ENCODE results near the gene CSNK2A2.

Gene CSNK2A2

GRCh38 chr16:58137581-58137980 lies 60.3 kb downstream of the CSNK2A2 start:
- no peak for DNase-seq

- DNase-seq, result peak; percentile 99
Observed at GRCh38 chr16:58129097-58129936, 68.6 kb downstream of the CSNK2A2 start, which contains the start of gene CFAP20. TSS of gene CFAP20 (minus strand) at chr16:58129381. CDS start at chr16:58129115, 266 bp downstream.

- no peak for DNase-seq
Observed at GRCh38 chr16:58128711-58129096, 69.2 kb downstream of the CSNK2A2 start.

GRCh38 chr16:58128181-58128631 lies 69.7 kb downstream of the CSNK2A2 start:
- no peak for DNase-seq

GRCh38 chr16:58127634-58128033 lies 70.3 kb downstream of the CSNK2A2 start:
- DNase-seq, result no peak

- DNase-seq, result peak; percentile 47
Observed at GRCh38 chr16:58127033-58127556, 70.8 kb downstream of the CSNK2A2 start.

- DNase-seq, result no peak
Observed at GRCh38 chr16:58126451-58126961, 71.4 kb downstream of the CSNK2A2 start.

GRCh38 chr16:58125781-58126335 lies 72.0 kb downstream of the CSNK2A2 start:
- no peak for DNase-seq

GRCh38 chr16:58125041-58125440 lies 72.9 kb downstream of the CSNK2A2 start:
- DNase-seq, result no peak

GRCh38 chr16:58124601-58124915 lies 73.3 kb downstream of the CSNK2A2 start:
- no peak for DNase-seq

GRCh38 chr16:58123896-58124600 lies 73.9 kb downstream of the CSNK2A2 start:
- DNase-seq, result peak; percentile 29

- no peak for DNase-seq
Observed at GRCh38 chr16:58121132-58121531, 76.8 kb downstream of the CSNK2A2 start.

- DNase-seq, result no peak
Observed at GRCh38 chr16:58120234-58120633, 77.7 kb downstream of the CSNK2A2 start.

- DNase-seq, result no peak
Observed at GRCh38 chr16:58119509-58119845, 78.4 kb downstream of the CSNK2A2 start.

GRCh38 chr16:58118801-58119508 lies 79.0 kb downstream of the CSNK2A2 start:
- DNase-seq, result no peak

GRCh38 chr16:58116529-58116928 lies 81.4 kb downstream of the CSNK2A2 start:
- DNase-seq, result no peak

GRCh38 chr16:58116081-58116480 lies 81.8 kb downstream of the CSNK2A2 start:
- DNase-seq, result no peak

- no peak for DNase-seq
Observed at GRCh38 chr16:58114827-58115825, 82.8 kb downstream of the CSNK2A2 start.

GRCh38 chr16:58111302-58111627 lies 86.6 kb downstream of the CSNK2A2 start:
- no peak for DNase-seq

- DNase-seq, result no peak
Observed at GRCh38 chr16:58110571-58111301, 87.2 kb downstream of the CSNK2A2 start.

- no peak for DNase-seq
Observed at GRCh38 chr16:58109881-58110280, 88.0 kb downstream of the CSNK2A2 start.

Data from activated CD4-positive, alpha-beta T cell treated with anti-CD3 and anti-CD28 coated beads, Interleukin-2, amount 50 U/mL, for 16 hours (primary cell).